H1 (cell line): Measurements from ENCODE around the gene TFF3. TPM values are rescaled to one million over a fixed set of nuclear protein-coding genes. Genes with fewer than 3 reads are reported as not detected.

Experiments
- ATF2 ChIP-seq: IDR thresholded peaks from 2 replicates; pipeline ENCODE4 v1.6.1; 2012; ENCODE audit warnings: low read length, inconsistent platforms
- BACH1 ChIP-seq: IDR thresholded peaks from 2 replicates; pipeline ENCODE4 v1.6.1; 2012; ENCODE audit warnings: low read length, improper control_type of control experiment
- CBX8 ChIP-seq: fragments of 300-800, 300-1000 bp; sonication (generic); IDR thresholded peaks from 2 replicates; pipeline ENCODE4 v1.7.1; 2016; ENCODE audit warnings: low read depth, low read length, borderline replicate concordance
- CTCF ChIP-seq, 3 experiments: IDR thresholded peaks; 1 replicate in 2 of 3; 2 replicates in 1 of 3; pipeline versions ENCODE4 v1.5.1 to v1.6.1; 2011; ENCODE audit warnings: low read length in 3 of 3, mild to moderate bottlenecking in 3 of 3, inconsistent platforms in 2 of 3, low read depth in 1 of 3, moderate library complexity in 1 of 3; ENCODE audit not compliant: insufficient read depth in 1 of 3; ENCODE audit errors: control extremely low read depth in 1 of 3
- E2F6 ChIP-seq: IDR thresholded peaks from 2 replicates; pipeline ENCODE4 v1.6.1; 2012; ENCODE audit warnings: inconsistent platforms
- HDAC6 ChIP-seq: IDR thresholded peaks from one replicate; pipeline ENCODE4 v1.7.1; 2012; ENCODE audit warnings: low read depth, mild to moderate bottlenecking, inconsistent platforms, low read length, moderate library complexity
- JUND ChIP-seq: IDR thresholded peaks from 2 replicates; pipeline ENCODE4 v1.6.1; 2011; ENCODE audit warnings: mild to moderate bottlenecking, improper control_type of control experiment, low read length
- RFX5 ChIP-seq: IDR thresholded peaks from 2 replicates; pipeline ENCODE4 v1.6.1; 2011; ENCODE audit warnings: low read depth, low read length, improper control_type of control experiment, borderline replicate concordance
- SP1 ChIP-seq: IDR thresholded peaks from 2 replicates; pipeline ENCODE4 v1.6.1; 2011; ENCODE audit warnings: low read depth, low read length
- TAF7 ChIP-seq: optimal IDR thresholded peaks from 2 replicates; pipeline ENCODE3; 2011; ENCODE audit warnings: low read depth, mild to moderate bottlenecking, inconsistent platforms, low read length, moderate library complexity, borderline replicate concordance
- polyA plus RNA-seq, 7 experiments: library from polyadenylated mRNA; depleted of rRNA in 3 of 7; stranded (reverse) in 5 of 7; unstranded in 2 of 7; fragments of >200 nt in 5 of 7; fragments of 200-250 nt in 2 of 7; gene quantifications; 1 replicate in 5 of 7; 2 replicates in 1 of 7; 4 replicates in 1 of 7; pipeline versions ENCODE4 v1.2.1 to v1.2.3, GENCODE V29; 2011 to 2013; ENCODE audit warnings: missing spikeins in 2 of 7, mixed read lengths in 2 of 7
- total RNA-seq: library from RNA; stranded (reverse); fragmentation: NEBNext Ultra II Directional; extraction: Animal tissue kit (Norgen Biotek cat#: 25700); gene quantifications from 2 replicates; pipeline ENCODE4 v1.2.1, GENCODE V29; 2021

TFF3 gene
- total and polyA plus RNA-seq, 2 of the 8 experiments (the other 6 are each of a cell fraction or from before 2014, with no cell fraction given) = 1.7 to 6.7 TPM

- no peak for TF ChIP-seq E2F6
- no peak for TF ChIP-seq RFX5
- TF ChIP-seq SP1 = no peak
- TF ChIP-seq BACH1 = no peak
- TF ChIP-seq HDAC6 = no peak
- TF ChIP-seq TAF7 = no peak
- no peak for TF ChIP-seq CTCF (IDR thresholded peaks at IDR 0.05; ENCODE audit: control extremely low read depth in 1 of 3, insufficient read depth in 1 of 3, low read depth in 1 of 3, low read length in 3 of 3)
- TF ChIP-seq JUND = no peak
- no peak for TF ChIP-seq ATF2
- TF ChIP-seq CBX8 = no peak
Measured at GRCh38 chr21:42308161-42308913, 6.9 kb downstream of the TFF3 start (continued).
